Activated CD8-positive, alpha-beta memory T cell treated with anti-CD3 and anti-CD28 coated beads, Interleukin-2, amount 10 ng/mL, durations not matched to agents 7 days and 5 days (primary cell): ENCODE measurements around the gene SATB2. TPM values are rescaled to one million over a fixed set of nuclear protein-coding genes. Genes with fewer than 3 reads are reported as not detected.

Source experiments
- ATAC-seq: fragments of 150-1000 bp; cut with Tn5 transposase; one replicate; pipeline ENCODE4 v1.10.0; 2021; ENCODE audit warnings: moderate library complexity
- CTCF ChIA-PET: fragments of 350-600 bp; sonication (Branson Sonifier 250); formaldehyde crosslinking; loops from one replicate; lab custom pipeline; 2021; ENCODE audit warnings: antibody characterized with exemption; lab: Charles Lee
- DNase-seq: peaks from one replicate; pipeline ENCODE4 v3.0.0-alpha.2; 2020
- H3K27ac Mint-ChIP-seq: one replicate; pipeline ENCODE4 v1.8.0; 2021; ENCODE audit warnings: mild to moderate bottlenecking, mixed read lengths
- H3K27me3 Mint-ChIP-seq: one replicate; pipeline ENCODE4 v1.8.0; 2021; ENCODE audit warnings: mixed read lengths
- H3K36me3 Mint-ChIP-seq: one replicate; pipeline ENCODE4 v1.8.0; 2021; ENCODE audit warnings: mild to moderate bottlenecking, mixed read lengths
- H3K4me1 Mint-ChIP-seq: one replicate; pipeline ENCODE4 v1.8.0; 2021; ENCODE audit warnings: mixed read lengths
- H3K4me3 Mint-ChIP-seq: one replicate; pipeline ENCODE4 v1.8.0; 2021; ENCODE audit warnings: mild to moderate bottlenecking, moderate library complexity, mixed read lengths
- H3K9me3 Mint-ChIP-seq: one replicate; pipeline ENCODE4 v1.8.0; 2022; ENCODE audit warnings: low read depth, mixed read lengths
- total RNA-seq, 2 experiments: library from RNA; stranded (reverse); gene quantifications; one replicate each; pipeline ENCODE4 v1.2.3, GENCODE V29; 2021

SATB2 gene
- under 1 TPM in 1 of 2 experiments, not detected in 1; 0.09 TPM for total RNA-seq

GRCh38 chr2:199457147-199458008 lies at the start of gene SATB2:
SATB2 (minus strand) TSS chr2:199457939; CDS start chr2:199456037, 1,902 bp downstream.
- ATAC-seq = no peak
- peaks cover 19% of the 10 kb centered on the region for H3K4me1 Mint-ChIP-seq
- peaks cover 75% of the 10 kb centered on the region for H3K27me3 Mint-ChIP-seq
- H3K9me3 Mint-ChIP-seq = no peaks in the 10 kb centered on the region
- no peak within 1 kb of the TSS for H3K27ac Mint-ChIP-seq
- peak within 1 kb of the TSS; percentile 46 for H3K4me3 Mint-ChIP-seq
- CTCF ChIA-PET = no interaction called here
- peaks cover 2% of the 10 kb centered on the region for H3K36me3 Mint-ChIP-seq
- DNase-seq = no peak

DNA sequence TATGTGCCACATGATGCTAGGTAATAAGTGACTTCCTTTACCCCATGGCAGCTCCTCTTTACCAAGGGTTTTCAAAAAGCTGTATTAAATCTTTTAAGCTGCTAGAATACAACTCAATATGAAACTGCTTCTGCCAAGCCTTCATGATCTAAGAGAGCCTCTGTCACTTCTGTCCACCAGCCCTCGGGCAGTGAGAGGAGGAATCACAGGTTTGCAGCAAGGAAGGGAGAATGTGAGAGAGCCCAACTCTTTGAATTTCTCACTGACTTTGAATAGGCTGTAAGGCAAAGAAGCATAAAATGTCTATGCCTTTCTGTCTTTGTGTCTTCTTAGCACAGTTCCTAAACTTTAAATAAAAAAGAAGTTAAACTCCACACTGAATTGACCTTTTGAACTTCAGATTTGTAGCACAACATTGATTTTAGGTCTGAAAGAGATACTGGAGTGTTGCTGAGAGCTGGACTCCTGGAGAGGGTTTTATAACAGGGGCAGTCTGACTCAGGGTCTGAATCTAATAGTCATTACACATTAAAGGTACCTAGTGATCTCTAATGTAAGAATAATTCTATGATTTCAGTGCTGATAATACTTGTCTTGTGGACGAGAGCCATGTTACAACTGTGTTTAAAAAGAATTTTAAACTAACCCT lies 48.1 kb upstream of the SATB2 start:
- no peak overlapping the region for H3K4me3 Mint-ChIP-seq
- ATAC-seq = no peak
- H3K27me3 Mint-ChIP-seq = peaks cover 2% of the 10 kb centered on the region
- CTCF ChIA-PET = interaction anchor here (1.8 kb wide), 1 partner anchor 18 kb away, joined by 9 read pairs; no protein-coding TSS in a partner anchor
- H3K4me1 Mint-ChIP-seq = no peaks in the 10 kb centered on the region
- DNase-seq = no peak
- H3K9me3 Mint-ChIP-seq = no peaks in the 10 kb centered on the region
- no peak overlapping the region for H3K27ac Mint-ChIP-seq
- H3K36me3 Mint-ChIP-seq = no peaks in the 10 kb centered on the region

- Mint-ChIP-seq H3K9me3 (no peaks in the 10 kb centered on the region), H3K27ac (no peak overlapping the region), H3K27me3 (peaks cover 2% of the 10 kb centered on the region), H3K4me1 (no peaks in the 10 kb centered on the region), H3K4me3 (no peak overlapping the region), H3K36me3 (no peaks in the 10 kb centered on the region)
- DNase-seq = no peak
- no peak for ATAC-seq
- CTCF ChIA-PET = no interaction called here
These were observed 45.4 kb upstream of the SATB2 start for GRCh38 chr2:199503148-199503547.

- no peak for ATAC-seq
- Mint-ChIP-seq H3K27ac (no peak overlapping the region), H3K27me3 (peaks cover 6% of the 10 kb centered on the region), H3K4me3 (no peak overlapping the region), H3K4me1 (no peaks in the 10 kb centered on the region), H3K36me3 (no peaks in the 10 kb centered on the region), H3K9me3 (no peaks in the 10 kb centered on the region)
- DNase-seq = no peak
- CTCF ChIA-PET = no interaction called here
These were observed 41.3 kb upstream of the SATB2 start for GRCh38 chr2:199499005-199499404.

DNA sequence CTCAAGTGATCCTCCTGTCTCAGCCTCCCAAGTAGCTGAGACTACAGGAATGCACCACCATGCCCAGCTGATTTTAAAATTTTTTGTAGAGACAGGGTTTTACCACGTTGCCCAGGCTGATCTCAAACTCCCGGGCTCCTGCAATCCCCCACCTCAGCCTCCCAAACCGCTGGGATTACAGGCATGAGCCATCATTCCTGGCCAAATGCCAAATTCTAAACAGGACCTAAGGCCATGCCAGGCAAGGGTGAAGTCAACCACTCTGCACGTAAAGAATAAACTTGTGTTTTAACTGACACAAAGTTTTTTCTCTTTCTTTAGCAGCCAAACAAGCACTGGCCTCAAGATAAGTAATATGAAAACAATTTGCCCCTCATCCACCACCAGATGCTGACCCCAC lies 37.4 kb upstream of the SATB2 start:
- Mint-ChIP-seq H3K27me3 (peaks cover 6% of the 10 kb centered on the region), H3K4me1 (no peaks in the 10 kb centered on the region), H3K27ac (no peak overlapping the region), H3K4me3 (no peak overlapping the region), H3K9me3 (no peaks in the 10 kb centered on the region), H3K36me3 (no peaks in the 10 kb centered on the region)
- ATAC-seq (no peak), DNase-seq (no peak)
- CTCF ChIA-PET = no interaction called here

- Mint-ChIP-seq H3K27ac (no peak overlapping the region), H3K36me3 (no peaks in the 10 kb centered on the region), H3K4me3 (no peak overlapping the region), H3K9me3 (no peaks in the 10 kb centered on the region), H3K27me3 (peaks cover 8% of the 10 kb centered on the region), H3K4me1 (no peaks in the 10 kb centered on the region)
- CTCF ChIA-PET = no interaction called here
- no peak for ATAC-seq
- no peak for DNase-seq
These were observed 32.3 kb upstream of the SATB2 start for GRCh38 chr2:199490049-199490448.

GRCh38 chr2:199488772-199489400 lies 31.1 kb upstream of the SATB2 start:
- DNase-seq = peak; percentile 49
- no peak overlapping the region for H3K4me3 Mint-ChIP-seq

DNA sequence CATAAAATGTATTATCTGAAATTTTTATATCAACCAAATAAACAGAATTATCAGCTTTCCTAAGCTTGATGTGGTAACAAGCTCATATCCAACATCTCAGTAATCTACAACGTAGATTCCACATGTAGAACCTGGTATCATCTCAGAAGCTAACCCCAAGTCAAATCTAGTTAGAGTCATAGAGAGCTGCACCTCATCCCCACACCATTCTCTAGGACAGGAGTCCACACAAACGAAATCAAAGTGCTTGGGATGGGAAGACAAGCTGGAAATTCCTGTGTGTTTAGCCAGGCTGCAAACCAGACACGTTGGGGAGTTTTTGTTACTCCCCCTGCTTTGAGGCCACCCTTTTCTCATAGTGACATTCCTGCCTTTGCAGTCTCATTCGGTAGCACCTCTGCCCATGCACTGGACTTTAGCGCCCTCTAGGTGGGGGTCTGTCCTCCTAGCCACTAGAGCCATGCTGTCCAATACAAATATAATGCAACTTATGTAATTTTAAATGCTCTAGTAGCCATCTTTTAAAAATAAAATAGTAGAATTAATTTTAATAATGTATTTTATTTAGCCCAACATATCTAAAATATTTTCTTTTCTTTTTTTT lies 28.1 kb upstream of the SATB2 start:
- ATAC-seq = no peak
- no peaks in the 10 kb centered on the region for H3K36me3 Mint-ChIP-seq
- peak; percentile 53 for DNase-seq
- no peak overlapping the region for H3K4me3 Mint-ChIP-seq
- H3K27ac Mint-ChIP-seq = no peak overlapping the region
- H3K27me3 Mint-ChIP-seq = peaks cover 4% of the 10 kb centered on the region
- H3K4me1 Mint-ChIP-seq = no peaks in the 10 kb centered on the region
- H3K9me3 Mint-ChIP-seq = no peaks in the 10 kb centered on the region
- CTCF ChIA-PET = interaction anchor here (1.8 kb wide), 1 partner anchor 14 kb away, joined by 6 read pairs; no protein-coding TSS in a partner anchor

More at GRCh38 chr2:199488772-199489400, 31.1 kb upstream of the SATB2 start:
- H3K27me3 Mint-ChIP-seq = peaks cover 4% of the 10 kb centered on the region
- H3K36me3 Mint-ChIP-seq = no peaks in the 10 kb centered on the region
- H3K4me1 Mint-ChIP-seq = no peaks in the 10 kb centered on the region
- H3K27ac Mint-ChIP-seq = no peak overlapping the region
- CTCF ChIA-PET = interaction anchor here (0.7 to 2.2 kb wide), 11 partner anchors 10 to 1179 kb away, joined by 3 to 9 read pairs (median 3); no protein-coding TSS in a partner anchor
- no peaks in the 10 kb centered on the region for H3K9me3 Mint-ChIP-seq
- no peak for ATAC-seq

GRCh38 chr2:199484927-199485326 lies 27.2 kb upstream of the SATB2 start:
- Mint-ChIP-seq H3K4me1 (no peaks in the 10 kb centered on the region), H3K9me3 (no peaks in the 10 kb centered on the region), H3K4me3 (no peak overlapping the region), H3K27ac (no peak overlapping the region), H3K36me3 (no peaks in the 10 kb centered on the region), H3K27me3 (peaks cover 4% of the 10 kb centered on the region)
- DNase-seq (no peak), ATAC-seq (no peak)
- CTCF ChIA-PET = interaction anchor here (1.8 kb wide), 1 partner anchor 13 kb away, joined by 6 read pairs; no protein-coding TSS in a partner anchor

- CTCF ChIA-PET = interaction anchor here (1.2 kb wide), 1 partner anchor 14 kb away, joined by 3 read pairs; no protein-coding TSS in a partner anchor
These were observed 23.2 kb upstream of the SATB2 start for GRCh38 chr2:199480966-199481365.

DNA sequence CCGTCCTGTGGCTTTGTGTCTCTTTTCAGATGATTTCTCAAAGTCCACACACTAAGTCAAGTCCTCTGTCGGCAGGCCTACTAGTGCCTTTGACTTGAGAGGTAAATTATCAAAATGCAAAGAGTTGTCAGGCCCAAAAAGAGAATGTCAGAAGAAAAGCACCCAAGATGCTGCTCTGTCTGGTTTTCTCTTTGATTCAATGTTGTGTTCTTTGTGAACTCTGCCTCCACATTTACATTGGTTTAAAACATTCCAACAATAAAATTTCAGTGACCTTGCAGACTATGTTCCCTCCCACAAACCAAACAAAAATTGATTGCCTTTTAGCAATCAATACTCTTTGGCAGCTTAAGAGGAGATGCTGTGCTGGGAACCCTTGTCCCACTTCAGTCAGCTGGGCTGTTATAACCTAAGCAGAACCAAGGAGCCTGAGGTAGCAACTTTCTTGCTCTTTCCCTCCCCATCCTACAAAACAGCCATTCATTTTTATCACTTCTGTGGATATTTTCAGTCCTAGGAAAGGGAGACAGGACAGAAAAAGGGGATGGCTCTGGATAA lies 19.6 kb upstream of the SATB2 start:
- DNase-seq (no peak), ATAC-seq (no peak)
- H3K27ac Mint-ChIP-seq = no peak overlapping the region
- H3K4me3 Mint-ChIP-seq = no peak overlapping the region
- CTCF ChIA-PET = interaction anchor here (2.3 kb wide), 1 partner anchor 11 kb away, joined by 8 read pairs; no protein-coding TSS in a partner anchor
- no peaks in the 10 kb centered on the region for H3K4me1 Mint-ChIP-seq
- no peaks in the 10 kb centered on the region for H3K9me3 Mint-ChIP-seq
- H3K27me3 Mint-ChIP-seq = peaks cover 23% of the 10 kb centered on the region
- no peaks in the 10 kb centered on the region for H3K36me3 Mint-ChIP-seq

More at GRCh38 chr2:199480966-199481365, 23.2 kb upstream of the SATB2 start:
- Mint-ChIP-seq H3K9me3 (no peaks in the 10 kb centered on the region), H3K4me3 (no peak overlapping the region), H3K36me3 (no peaks in the 10 kb centered on the region), H3K27ac (no peak overlapping the region), H3K4me1 (no peaks in the 10 kb centered on the region), H3K27me3 (peaks cover 7% of the 10 kb centered on the region)
- DNase-seq = no peak
- no peak for ATAC-seq

DNA sequence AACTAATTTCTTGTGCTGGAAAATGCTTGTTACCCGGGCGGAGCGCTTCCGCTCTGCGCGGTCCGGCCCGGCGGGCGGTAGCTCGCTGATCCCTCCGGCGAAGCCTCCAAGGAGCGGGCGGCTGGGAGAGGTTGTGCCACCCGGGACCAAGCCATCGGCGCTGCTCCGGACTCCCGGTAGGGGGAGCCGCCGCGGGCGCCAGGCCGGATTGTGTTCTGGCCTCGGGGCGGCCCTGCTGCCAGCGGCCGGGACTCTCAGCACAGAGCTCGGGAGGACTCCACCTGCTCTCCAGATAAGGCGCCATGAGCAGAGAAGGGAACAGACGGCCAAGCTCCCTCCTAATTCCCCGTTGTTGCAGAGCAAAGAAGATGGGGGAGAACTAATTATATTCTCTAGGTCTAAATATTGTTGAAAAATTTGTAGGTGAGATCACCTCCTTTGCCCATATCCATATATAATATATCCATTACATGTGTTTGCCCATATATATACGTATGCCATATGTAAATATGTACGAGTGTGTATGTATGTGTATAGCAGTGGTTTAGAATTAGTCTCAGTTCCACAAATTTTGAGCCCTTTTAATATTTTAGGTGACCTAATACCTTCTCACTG lies 13.8 kb upstream of the SATB2 start:
- Mint-ChIP-seq H3K27ac (no peak overlapping the region), H3K4me3 (no peak overlapping the region), H3K27me3 (peaks cover 75% of the 10 kb centered on the region), H3K36me3 (no peaks in the 10 kb centered on the region), H3K4me1 (no peaks in the 10 kb centered on the region), H3K9me3 (no peaks in the 10 kb centered on the region)
- DNase-seq = no peak
- peak; percentile 49 for ATAC-seq
- CTCF ChIA-PET = interaction anchor here (2.0 kb wide), 1 partner anchor 13 kb away, joined by 6 read pairs; no protein-coding TSS in a partner anchor
